Measurements from ENCODE around the gene CDK18.

CDK18 gene

GRCh38 chr1:205512059-205513045, 7.9 kb downstream of the CDK18 start:
- H3K27me3 ChIP-seq = no peaks in the 10 kb centered on the region
- H3K9me3 ChIP-seq = no peaks in the 10 kb centered on the region
- H3K4me1 ChIP-seq = peaks cover 15% of the 10 kb centered on the region
- H3K4me3 ChIP-seq (ENCODE audit: low read depth, low read length) = no peak overlapping the region
- DNase-seq = no peak
- TF ChIP-seq CTCF (IDR thresholded peaks at IDR 0.05; ENCODE audit: low read depth, low read length) = no peak
- H3K36me3 ChIP-seq = no peaks in the 10 kb centered on the region

GRCh38 chr1:205513774-205514173, 9.3 kb downstream of the CDK18 start:
- no peak for TF ChIP-seq CTCF (IDR thresholded peaks at IDR 0.05; ENCODE audit: low read depth, low read length)
- DNase-seq = no peak
- H3K27me3 ChIP-seq = no peaks in the 10 kb centered on the region
- peaks cover 12% of the 10 kb centered on the region for H3K4me1 ChIP-seq
- H3K9me3 ChIP-seq = no peaks in the 10 kb centered on the region
- H3K4me3 ChIP-seq (ENCODE audit: low read depth, low read length) = no peak overlapping the region
- H3K36me3 ChIP-seq = no peaks in the 10 kb centered on the region

GRCh38 chr1:205514211-205515142, 10.0 kb downstream of the CDK18 start:
- no peak for DNase-seq
- Histone ChIP-seq H3K9me3 (no peaks in the 10 kb centered on the region), H3K36me3 (no peaks in the 10 kb centered on the region), H3K4me3 (ENCODE audit: low read depth, low read length) (no peak overlapping the region), H3K4me1 (peaks cover 12% of the 10 kb centered on the region), H3K27me3 (no peaks in the 10 kb centered on the region)
- TF ChIP-seq CTCF (IDR thresholded peaks at IDR 0.05; ENCODE audit: low read depth, low read length) = no peak

GRCh38 chr1:205515781-205516253, 11.3 kb downstream of the CDK18 start:
- H3K27me3 ChIP-seq = no peaks in the 10 kb centered on the region
- peaks cover 12% of the 10 kb centered on the region for H3K4me1 ChIP-seq
- no peak overlapping the region for H3K4me3 ChIP-seq (ENCODE audit: low read depth, low read length)
- H3K36me3 ChIP-seq = no peaks in the 10 kb centered on the region
- no peaks in the 10 kb centered on the region for H3K9me3 ChIP-seq
- peak; percentile 82 for DNase-seq
- TF ChIP-seq CTCF (IDR thresholded peaks at IDR 0.05; ENCODE audit: low read depth, low read length) = no peak

GRCh38 chr1:205516362-205516761, 11.9 kb downstream of the CDK18 start:
- peaks cover 12% of the 10 kb centered on the region for H3K4me1 ChIP-seq
- no peaks in the 10 kb centered on the region for H3K9me3 ChIP-seq
- no peaks in the 10 kb centered on the region for H3K36me3 ChIP-seq
- no peaks in the 10 kb centered on the region for H3K27me3 ChIP-seq
- no peak for TF ChIP-seq CTCF (IDR thresholded peaks at IDR 0.05; ENCODE audit: low read depth, low read length)
- no peak overlapping the region for H3K4me3 ChIP-seq (ENCODE audit: low read depth, low read length)
- no peak for DNase-seq

Measured in BE2C (cell line).